SK-N-SH treated with all-trans-retinoic acid at 6 μM for 48 hours (cell line): ENCODE results near the gene NDUFAF2.

Experiments
- ATAC-seq: fragments of 200-7000 bp; cut with Tn5 transposase; 3 replicates; pipeline ENCODE4 v1.9.1; 2020; ENCODE audit warnings: mild to moderate bottlenecking, moderate library complexity
- ARNTL ChIP-seq: fragments of 450-650 bp; formaldehyde crosslinking; IDR thresholded peaks from 2 replicates; pipeline ENCODE4 v1.5.0; 2020; ENCODE audit warnings: low read depth, mild to moderate bottlenecking, moderate library complexity, borderline replicate concordance
- BACH2 ChIP-seq: fragments of 250-450 bp; sonication (Bioruptor Pico); IDR thresholded peaks from 2 replicates; pipeline ENCODE4 v1.9.0; 2021; ENCODE audit warnings: mild to moderate bottlenecking, borderline replicate concordance
- CSDC2 ChIP-seq: fragments of 250-450 bp; sonication (Bioruptor Pico); IDR thresholded peaks from 2 replicates; pipeline ENCODE4 v1.5.0; 2020; ENCODE audit warnings: mild to moderate bottlenecking, moderate library complexity
- CSRNP3 ChIP-seq: fragments of 250-450 bp; sonication (Bioruptor Pico); IDR thresholded peaks from 2 replicates; pipeline ENCODE4 v1.5.1; 2021; ENCODE audit warnings: mild to moderate bottlenecking, moderate library complexity
- ESRRG ChIP-seq: fragments of 250-450 bp; sonication (Bioruptor Pico); IDR thresholded peaks from 2 replicates; pipeline ENCODE4 v1.6.1; 2021; ENCODE audit warnings: mild to moderate bottlenecking
- GLIS3 ChIP-seq: fragments of 250-450 bp; sonication (Bioruptor Pico); IDR thresholded peaks from 2 replicates; pipeline ENCODE4 v1.5.0; 2020; ENCODE audit warnings: mild to moderate bottlenecking, moderate library complexity
- ISL1 ChIP-seq: fragments of 250-450 bp; sonication (Bioruptor Pico); IDR thresholded peaks from 2 replicates; pipeline ENCODE4 v2.1.2; 2022; ENCODE audit warnings: mild to moderate bottlenecking, moderate library complexity
- OSR1 ChIP-seq: fragments of 250-450 bp; sonication (Bioruptor Pico); IDR thresholded peaks from 2 replicates; pipeline ENCODE4 v1.8.0; 2022; ENCODE audit warnings: moderate library complexity, mild to moderate bottlenecking, inconsistent platforms
- POU6F1 ChIP-seq: fragments of 250-450 bp; sonication (Bioruptor Pico); IDR thresholded peaks from 2 replicates; pipeline ENCODE4 v1.8.0; 2021; ENCODE audit warnings: low read depth, mild to moderate bottlenecking, moderate library complexity, borderline replicate concordance
- PPARA ChIP-seq: fragments of 250-450 bp; sonication (Bioruptor Pico); IDR thresholded peaks from 2 replicates; pipeline ENCODE4 v1.5.0; 2020; ENCODE audit warnings: mild to moderate bottlenecking, borderline replicate concordance
- RARB ChIP-seq: fragments of 250-450 bp; sonication (Bioruptor Pico); IDR thresholded peaks from 2 replicates; pipeline ENCODE4 v1.8.0; 2021; ENCODE audit warnings: mild to moderate bottlenecking, moderate library complexity
- SNAI2 ChIP-seq: fragments of 250-450 bp; sonication (Bioruptor Pico); IDR thresholded peaks from 2 replicates; pipeline ENCODE4 v1.5.0; 2020; ENCODE audit warnings: mild to moderate bottlenecking, moderate library complexity
- TCF4 ChIP-seq: fragments of 250-450 bp; sonication (Bioruptor Pico); IDR thresholded peaks from 2 replicates; pipeline ENCODE4 v1.8.0; 2021; ENCODE audit warnings: mild to moderate bottlenecking, moderate library complexity, borderline replicate concordance
- TOX ChIP-seq: fragments of 250-450 bp; sonication (Bioruptor Pico); IDR thresholded peaks from 2 replicates; pipeline ENCODE4 v1.8.0; 2021; ENCODE audit warnings: mild to moderate bottlenecking, moderate library complexity, borderline replicate concordance
- ZFP3 ChIP-seq: fragments of 250-450 bp; sonication (Bioruptor Pico); IDR thresholded peaks from 2 replicates; pipeline ENCODE4 v1.5.0; 2020; ENCODE audit warnings: mild to moderate bottlenecking, moderate library complexity
- ZFP30 ChIP-seq: fragments of 450-650 bp; formaldehyde crosslinking; IDR thresholded peaks from 2 replicates; pipeline ENCODE4 v1.5.0; 2022; ENCODE audit warnings: mild to moderate bottlenecking, moderate library complexity
- ZNF565 ChIP-seq: fragments of 450-650 bp; formaldehyde crosslinking; conservative IDR thresholded peaks from 2 replicates; pipeline ENCODE4 v1.5.0; 2020; ENCODE audit warnings: low read depth, mild to moderate bottlenecking, moderate library complexity
- ZNF8 ChIP-seq: fragments of 450-650 bp; formaldehyde crosslinking; IDR thresholded peaks from 2 replicates; pipeline ENCODE4 v1.5.0; 2020; ENCODE audit warnings: mild to moderate bottlenecking, moderate library complexity
- TF ChIP-seq, protein P1 (sequence below): fragments of 250-450 bp; sonication (Bioruptor Pico); IDR thresholded peaks from 2 replicates; pipeline ENCODE4 v1.5.0; 2020; ENCODE audit warnings: mild to moderate bottlenecking, moderate library complexity
- TF ChIP-seq, protein P2 (sequence below): fragments of 250-450 bp; sonication (Bioruptor Pico); IDR thresholded peaks from 2 replicates; pipeline ENCODE4 v1.5.1; 2020; ENCODE audit warnings: low read depth, mild to moderate bottlenecking, moderate library complexity

The NDUFAF2 gene

DNA sequence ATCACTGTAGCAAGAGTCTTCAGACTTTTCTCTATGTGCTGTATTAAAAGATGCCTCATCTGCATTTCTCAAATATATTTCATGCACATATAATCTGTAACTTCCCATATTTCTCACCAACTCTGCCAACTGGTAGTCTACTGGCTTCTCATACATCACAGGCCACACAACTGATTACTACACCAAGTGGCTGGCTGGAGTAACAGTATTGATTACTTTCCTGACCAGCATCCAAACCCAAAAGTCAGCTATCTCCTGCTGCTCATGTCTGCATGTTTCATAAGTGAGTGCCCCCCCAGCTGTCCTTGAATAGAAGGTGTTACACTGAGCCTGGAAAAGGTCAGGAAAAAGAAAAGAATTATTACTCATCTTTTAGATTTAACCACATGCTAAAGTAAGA is 17.6 kb upstream of the NDUFAF2 start:
- ATAC-seq = no peak
- TF ChIP-seq OSR1 (CRISPR knock-in tag) (no peak), SNAI2 (CRISPR knock-in tag) (no peak), CSRNP3 (no peak), ZNF565 (CRISPR knock-in tag) (no peak), PPARA (CRISPR knock-in tag) (no peak), ZFP3 (no peak), ZFP30 (CRISPR knock-in tag) (no peak), ZNF8 (no peak), TOX (CRISPR knock-in tag) (no peak), ARNTL (CRISPR knock-in tag) (no peak), GLIS3 (CRISPR knock-in tag) (no peak), BACH2 (CRISPR knock-in tag) (no peak), POU6F1 (CRISPR knock-in tag) (no peak), ISL1 (CRISPR knock-in tag) (no peak), ESRRG (CRISPR knock-in tag) (no peak), RARB (CRISPR knock-in tag) (no peak), CSDC2 (CRISPR knock-in tag) (no peak), TCF4 (no peak)
- TF ChIP-seq, protein P1, sequence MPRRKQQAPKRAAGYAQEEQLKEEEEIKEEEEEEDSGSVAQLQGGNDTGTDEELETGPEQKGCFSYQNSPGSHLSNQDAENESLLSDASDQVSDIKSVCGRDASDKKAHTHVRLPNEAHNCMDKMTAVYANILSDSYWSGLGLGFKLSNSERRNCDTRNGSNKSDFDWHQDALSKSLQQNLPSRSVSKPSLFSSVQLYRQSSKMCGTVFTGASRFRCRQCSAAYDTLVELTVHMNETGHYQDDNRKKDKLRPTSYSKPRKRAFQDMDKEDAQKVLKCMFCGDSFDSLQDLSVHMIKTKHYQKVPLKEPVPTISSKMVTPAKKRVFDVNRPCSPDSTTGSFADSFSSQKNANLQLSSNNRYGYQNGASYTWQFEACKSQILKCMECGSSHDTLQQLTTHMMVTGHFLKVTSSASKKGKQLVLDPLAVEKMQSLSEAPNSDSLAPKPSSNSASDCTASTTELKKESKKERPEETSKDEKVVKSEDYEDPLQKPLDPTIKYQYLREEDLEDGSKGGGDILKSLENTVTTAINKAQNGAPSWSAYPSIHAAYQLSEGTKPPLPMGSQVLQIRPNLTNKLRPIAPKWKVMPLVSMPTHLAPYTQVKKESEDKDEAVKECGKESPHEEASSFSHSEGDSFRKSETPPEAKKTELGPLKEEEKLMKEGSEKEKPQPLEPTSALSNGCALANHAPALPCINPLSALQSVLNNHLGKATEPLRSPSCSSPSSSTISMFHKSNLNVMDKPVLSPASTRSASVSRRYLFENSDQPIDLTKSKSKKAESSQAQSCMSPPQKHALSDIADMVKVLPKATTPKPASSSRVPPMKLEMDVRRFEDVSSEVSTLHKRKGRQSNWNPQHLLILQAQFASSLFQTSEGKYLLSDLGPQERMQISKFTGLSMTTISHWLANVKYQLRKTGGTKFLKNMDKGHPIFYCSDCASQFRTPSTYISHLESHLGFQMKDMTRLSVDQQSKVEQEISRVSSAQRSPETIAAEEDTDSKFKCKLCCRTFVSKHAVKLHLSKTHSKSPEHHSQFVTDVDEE (CRISPR knock-in tag) = no peak
- TF ChIP-seq, protein P2, sequence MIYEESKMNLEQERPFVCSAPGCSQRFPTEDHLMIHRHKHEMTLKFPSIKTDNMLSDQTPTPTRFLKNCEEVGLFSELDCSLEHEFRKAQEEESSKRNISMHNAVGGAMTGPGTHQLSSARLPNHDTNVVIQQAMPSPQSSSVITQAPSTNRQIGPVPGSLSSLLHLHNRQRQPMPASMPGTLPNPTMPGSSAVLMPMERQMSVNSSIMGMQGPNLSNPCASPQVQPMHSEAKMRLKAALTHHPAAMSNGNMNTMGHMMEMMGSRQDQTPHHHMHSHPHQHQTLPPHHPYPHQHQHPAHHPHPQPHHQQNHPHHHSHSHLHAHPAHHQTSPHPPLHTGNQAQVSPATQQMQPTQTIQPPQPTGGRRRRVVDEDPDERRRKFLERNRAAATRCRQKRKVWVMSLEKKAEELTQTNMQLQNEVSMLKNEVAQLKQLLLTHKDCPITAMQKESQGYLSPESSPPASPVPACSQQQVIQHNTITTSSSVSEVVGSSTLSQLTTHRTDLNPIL (CRISPR knock-in tag) = no peak

- no peak for ATAC-seq
Measured at GRCh38 chr5:60929024-60929423, 16.0 kb upstream of the NDUFAF2 start.

More at GRCh38 chr5:60929024-60929423, 16.0 kb upstream of the NDUFAF2 start:
- TF ChIP-seq ZNF565 (CRISPR knock-in tag) (no peak), POU6F1 (CRISPR knock-in tag) (no peak), PPARA (CRISPR knock-in tag) (no peak), OSR1 (CRISPR knock-in tag) (no peak), ISL1 (CRISPR knock-in tag) (no peak), CSRNP3 (no peak)
